ENCODE measurements around the gene ADGRL3.

ADGRL3 gene

GRCh38 chr4:61824454-61824853 is 624.3 kb downstream of the ADGRL3 start:
- H3K27ac ChIP-seq (ENCODE audit: low read depth, low read length, poor library complexity, severe bottlenecking): no peak overlapping the region

DNA sequence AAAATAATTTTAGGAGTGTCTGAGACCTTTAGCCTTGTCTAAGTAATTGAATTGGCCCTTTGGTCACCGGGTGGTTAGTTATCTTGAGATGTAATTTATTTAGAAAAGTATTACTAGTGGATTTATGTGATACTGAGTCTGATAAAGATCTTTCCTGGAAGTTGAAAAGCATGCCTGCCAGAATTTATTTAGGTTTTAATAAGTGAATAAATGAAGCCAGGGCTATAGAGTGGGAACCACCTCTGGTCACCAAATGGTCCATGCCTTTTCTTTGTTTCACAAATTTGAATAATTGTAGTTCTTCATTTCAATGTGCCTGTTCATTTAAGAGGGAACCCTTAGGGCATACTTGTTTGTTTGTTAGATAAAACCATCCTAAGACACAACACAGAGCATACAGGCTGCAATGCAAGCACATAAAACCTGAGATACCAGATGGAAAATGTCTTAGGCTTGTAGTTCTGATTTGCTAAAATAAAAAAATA is 627.8 kb downstream of the ADGRL3 start:
- H3K27ac ChIP-seq (ENCODE audit: low read depth, low read length, poor library complexity, severe bottlenecking): no peak overlapping the region
- no peaks in the 10 kb centered on the region for H3F3A ChIP-seq (ENCODE audit: insufficient read depth, low read length)
- no peak overlapping the region for H3K9ac ChIP-seq (ENCODE audit: low read length)
- TF ChIP-seq EZH2 (IDR thresholded peaks at IDR 0.05; ENCODE audit: borderline replicate concordance, low read length): no peak
- TF ChIP-seq, protein P1, sequence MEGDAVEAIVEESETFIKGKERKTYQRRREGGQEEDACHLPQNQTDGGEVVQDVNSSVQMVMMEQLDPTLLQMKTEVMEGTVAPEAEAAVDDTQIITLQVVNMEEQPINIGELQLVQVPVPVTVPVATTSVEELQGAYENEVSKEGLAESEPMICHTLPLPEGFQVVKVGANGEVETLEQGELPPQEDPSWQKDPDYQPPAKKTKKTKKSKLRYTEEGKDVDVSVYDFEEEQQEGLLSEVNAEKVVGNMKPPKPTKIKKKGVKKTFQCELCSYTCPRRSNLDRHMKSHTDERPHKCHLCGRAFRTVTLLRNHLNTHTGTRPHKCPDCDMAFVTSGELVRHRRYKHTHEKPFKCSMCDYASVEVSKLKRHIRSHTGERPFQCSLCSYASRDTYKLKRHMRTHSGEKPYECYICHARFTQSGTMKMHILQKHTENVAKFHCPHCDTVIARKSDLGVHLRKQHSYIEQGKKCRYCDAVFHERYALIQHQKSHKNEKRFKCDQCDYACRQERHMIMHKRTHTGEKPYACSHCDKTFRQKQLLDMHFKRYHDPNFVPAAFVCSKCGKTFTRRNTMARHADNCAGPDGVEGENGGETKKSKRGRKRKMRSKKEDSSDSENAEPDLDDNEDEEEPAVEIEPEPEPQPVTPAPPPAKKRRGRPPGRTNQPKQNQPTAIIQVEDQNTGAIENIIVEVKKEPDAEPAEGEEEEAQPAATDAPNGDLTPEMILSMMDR (IDR thresholded peaks at IDR 0.05; ENCODE audit: low read length): no peak
- no peaks in the 10 kb centered on the region for H3K9me2 ChIP-seq (ENCODE audit: low read depth, low read length)
- no peaks in the 10 kb centered on the region for H3K4me1 ChIP-seq (ENCODE audit: insufficient read depth, low read length, severe bottlenecking)
- no peak overlapping the region for H2AFZ ChIP-seq (ENCODE audit: low read length)
- no peak overlapping the region for H3K4me2 ChIP-seq (ENCODE audit: low read length)
- no peaks in the 10 kb centered on the region for H3K9me3 ChIP-seq (ENCODE audit: low read length)
- H4K20me1 ChIP-seq (ENCODE audit: insufficient read depth, low read length): no peaks in the 10 kb centered on the region
- H3K4me3 ChIP-seq (ENCODE audit: low read depth, low read length, poor library complexity, severe bottlenecking): no peak overlapping the region
- H3K27me3 ChIP-seq (ENCODE audit: insufficient read depth, low read length): no peaks in the 10 kb centered on the region
- no peaks in the 10 kb centered on the region for H3K79me2 ChIP-seq (ENCODE audit: insufficient read depth, low read length)
- no peaks in the 10 kb centered on the region for H3K36me3 ChIP-seq (ENCODE audit: insufficient read depth, low read length)

More at GRCh38 chr4:61824454-61824853, 624.3 kb downstream of the ADGRL3 start:
- Histone ChIP-seq H3K79me2 (ENCODE audit: insufficient read depth, low read length) (no peaks in the 10 kb centered on the region), H3F3A (ENCODE audit: insufficient read depth, low read length) (no peaks in the 10 kb centered on the region), H3K9me3 (ENCODE audit: low read length) (no peaks in the 10 kb centered on the region), H3K4me3 (ENCODE audit: low read depth, low read length, poor library complexity, severe bottlenecking) (no peak overlapping the region), H3K4me1 (ENCODE audit: insufficient read depth, low read length, severe bottlenecking) (no peaks in the 10 kb centered on the region), H3K36me3 (ENCODE audit: insufficient read depth, low read length) (no peaks in the 10 kb centered on the region), H3K9me2 (ENCODE audit: low read depth, low read length) (no peaks in the 10 kb centered on the region), H3K27me3 (ENCODE audit: insufficient read depth, low read length) (no peaks in the 10 kb centered on the region), H2AFZ (ENCODE audit: low read length) (no peak overlapping the region), H3K9ac (ENCODE audit: low read length) (no peak overlapping the region), H3K4me2 (ENCODE audit: low read length) (no peak overlapping the region), H4K20me1 (ENCODE audit: insufficient read depth, low read length) (no peaks in the 10 kb centered on the region)
- TF ChIP-seq, protein P1 (IDR thresholded peaks at IDR 0.05; ENCODE audit: low read length): no peak
- no peak for TF ChIP-seq EZH2 (IDR thresholded peaks at IDR 0.05; ENCODE audit: borderline replicate concordance, low read length)

- no peaks in the 10 kb centered on the region for H4K20me1 ChIP-seq (ENCODE audit: insufficient read depth, low read length)
- no peaks in the 10 kb centered on the region for H3K9me2 ChIP-seq (ENCODE audit: low read depth, low read length)
- no peak overlapping the region for H3K4me2 ChIP-seq (ENCODE audit: low read length)
- TF ChIP-seq EZH2 (IDR thresholded peaks at IDR 0.05; ENCODE audit: borderline replicate concordance, low read length): no peak
- TF ChIP-seq, protein P1 (IDR thresholded peaks at IDR 0.05; ENCODE audit: low read length): no peak
- H3K4me1 ChIP-seq (ENCODE audit: insufficient read depth, low read length, severe bottlenecking): no peaks in the 10 kb centered on the region
- H3K27ac ChIP-seq (ENCODE audit: low read depth, low read length, poor library complexity, severe bottlenecking): no peak overlapping the region
- H3K9ac ChIP-seq (ENCODE audit: low read length): no peak overlapping the region
- H3F3A ChIP-seq (ENCODE audit: insufficient read depth, low read length): no peaks in the 10 kb centered on the region
- no peaks in the 10 kb centered on the region for H3K79me2 ChIP-seq (ENCODE audit: insufficient read depth, low read length)
- H3K27me3 ChIP-seq (ENCODE audit: insufficient read depth, low read length): no peaks in the 10 kb centered on the region
- H3K4me3 ChIP-seq (ENCODE audit: low read depth, low read length, poor library complexity, severe bottlenecking): no peak overlapping the region
- no peak overlapping the region for H2AFZ ChIP-seq (ENCODE audit: low read length)
- no peaks in the 10 kb centered on the region for H3K9me3 ChIP-seq (ENCODE audit: low read length)
- no peaks in the 10 kb centered on the region for H3K36me3 ChIP-seq (ENCODE audit: insufficient read depth, low read length)
Observed at GRCh38 chr4:61828960-61829359, 628.8 kb downstream of the ADGRL3 start.

Data from OCI-LY1 (cell line).